Non-pigmented ciliary epithelial cell (primary cell): ENCODE data around the gene FYB1.

Experiments
- DNase-seq: peaks from one replicate; pipeline ENCODE4 v3.0.0-alpha.2; 2010; ENCODE audit warnings: low read depth

Gene FYB1

DNA sequence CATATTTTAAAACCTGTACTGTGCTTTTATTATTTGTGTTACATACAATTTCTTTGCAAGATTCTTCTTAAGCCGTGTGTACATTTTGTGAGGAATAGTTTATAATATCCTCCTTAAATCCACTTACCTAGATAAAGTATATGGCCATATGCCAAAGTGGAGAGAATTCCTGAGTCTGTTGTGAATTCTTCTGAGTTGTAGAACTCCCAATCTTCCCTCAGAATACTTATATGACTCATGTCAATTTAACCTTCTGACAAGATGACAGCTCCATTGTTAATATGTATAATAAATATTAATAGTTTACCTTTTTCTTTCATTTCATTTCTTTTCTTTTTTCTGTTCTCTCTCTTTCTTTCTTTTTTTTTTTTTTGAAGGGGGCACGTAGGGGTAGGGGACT lies 139.2 kb downstream of the FYB1 start:
- DNase-seq: no peak

DNA sequence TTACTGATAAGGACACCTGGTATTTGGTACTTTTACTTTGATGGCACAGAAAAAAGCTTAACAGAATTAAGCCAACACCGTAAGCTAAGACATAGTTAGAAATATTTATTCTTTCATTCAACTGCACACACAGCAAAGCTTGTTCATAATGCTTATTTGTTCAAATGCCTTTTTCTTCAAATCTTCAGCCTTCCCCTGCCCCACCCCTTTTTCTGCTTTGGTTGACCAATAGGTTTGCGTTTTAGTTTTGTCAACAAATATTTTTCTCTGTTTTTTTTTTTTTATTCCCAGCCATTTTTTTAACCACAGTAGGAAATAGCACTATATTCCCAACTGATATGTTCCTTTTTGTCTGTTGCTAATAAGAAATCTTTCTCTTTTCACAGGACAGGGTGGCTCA lies 140.2 kb downstream of the FYB1 start:
- DNase-seq: no peak

DNA sequence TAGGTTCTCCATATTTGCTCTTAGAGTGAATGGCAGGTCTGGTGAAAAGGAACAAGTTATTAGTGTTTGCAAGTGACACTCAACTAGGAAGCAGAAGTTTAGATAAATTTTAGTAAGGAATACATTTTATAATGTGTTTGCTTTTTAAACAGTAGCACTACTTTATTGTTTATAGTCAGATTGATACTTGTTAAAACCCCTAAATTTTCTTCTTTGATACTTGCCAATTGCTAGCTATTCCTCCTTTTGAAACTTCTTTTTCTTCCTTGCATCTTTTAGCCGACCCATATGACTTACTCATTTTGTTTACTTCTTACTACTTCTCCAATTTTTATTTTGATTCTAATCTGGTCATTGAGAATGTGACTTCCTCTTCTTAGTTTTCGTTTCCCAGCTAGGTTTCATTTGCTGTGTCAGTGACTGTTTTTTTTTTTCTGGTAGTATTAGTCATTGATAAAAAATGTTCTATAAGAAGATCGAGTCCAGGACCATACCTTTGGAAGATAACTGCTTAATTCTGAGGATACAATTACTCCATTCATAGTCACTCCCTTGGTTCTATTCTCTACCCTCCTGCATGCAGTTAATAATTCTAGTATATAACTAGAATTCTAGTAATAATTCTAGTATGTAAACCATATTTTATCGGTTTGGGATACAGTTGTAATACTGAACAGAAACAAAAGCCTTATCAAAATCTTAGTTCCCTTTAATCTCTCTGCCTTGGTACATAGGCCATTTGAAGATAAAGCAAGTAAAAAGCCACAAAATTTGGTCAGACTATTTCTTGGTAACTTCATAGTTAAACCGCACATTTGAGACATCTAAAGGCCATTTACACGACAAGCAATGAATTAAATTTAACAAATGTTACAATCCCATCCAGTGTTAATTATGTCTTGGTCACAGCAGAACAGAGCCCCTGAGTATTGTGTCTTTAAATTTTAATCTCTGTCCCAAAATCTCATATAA lies 142.3 kb downstream of the FYB1 start:
- no peak for DNase-seq

DNA sequence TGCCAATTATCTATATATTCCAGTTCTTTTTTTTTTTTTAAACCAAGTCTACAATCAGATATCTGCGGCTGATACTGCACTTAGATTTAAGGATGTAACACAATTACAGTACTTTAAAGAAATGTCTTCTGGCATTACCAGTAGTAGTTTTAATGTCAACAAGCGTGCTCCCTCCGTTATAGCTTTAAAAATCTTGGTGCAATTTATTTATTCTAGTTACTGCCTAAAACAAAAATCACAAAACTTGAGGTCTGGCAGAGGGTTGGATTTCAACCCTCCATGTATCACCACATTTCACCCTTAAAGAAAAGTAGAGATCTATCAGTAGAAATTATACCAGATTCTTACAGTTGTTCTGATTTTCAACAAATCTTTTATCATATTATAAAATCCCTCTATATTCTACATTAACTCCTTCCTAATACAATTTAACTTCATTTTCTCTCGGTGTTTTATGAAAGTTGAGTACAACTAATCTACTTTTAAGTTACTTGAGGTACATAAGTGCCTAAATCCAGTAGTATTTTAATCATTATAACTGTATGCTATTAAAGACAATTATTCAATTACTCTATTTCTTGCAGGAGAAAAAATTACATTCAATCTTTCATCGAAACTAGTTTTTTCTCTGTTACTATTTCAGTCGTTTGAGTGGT lies 143.1 kb downstream of the FYB1 start:
- no peak for DNase-seq

DNA sequence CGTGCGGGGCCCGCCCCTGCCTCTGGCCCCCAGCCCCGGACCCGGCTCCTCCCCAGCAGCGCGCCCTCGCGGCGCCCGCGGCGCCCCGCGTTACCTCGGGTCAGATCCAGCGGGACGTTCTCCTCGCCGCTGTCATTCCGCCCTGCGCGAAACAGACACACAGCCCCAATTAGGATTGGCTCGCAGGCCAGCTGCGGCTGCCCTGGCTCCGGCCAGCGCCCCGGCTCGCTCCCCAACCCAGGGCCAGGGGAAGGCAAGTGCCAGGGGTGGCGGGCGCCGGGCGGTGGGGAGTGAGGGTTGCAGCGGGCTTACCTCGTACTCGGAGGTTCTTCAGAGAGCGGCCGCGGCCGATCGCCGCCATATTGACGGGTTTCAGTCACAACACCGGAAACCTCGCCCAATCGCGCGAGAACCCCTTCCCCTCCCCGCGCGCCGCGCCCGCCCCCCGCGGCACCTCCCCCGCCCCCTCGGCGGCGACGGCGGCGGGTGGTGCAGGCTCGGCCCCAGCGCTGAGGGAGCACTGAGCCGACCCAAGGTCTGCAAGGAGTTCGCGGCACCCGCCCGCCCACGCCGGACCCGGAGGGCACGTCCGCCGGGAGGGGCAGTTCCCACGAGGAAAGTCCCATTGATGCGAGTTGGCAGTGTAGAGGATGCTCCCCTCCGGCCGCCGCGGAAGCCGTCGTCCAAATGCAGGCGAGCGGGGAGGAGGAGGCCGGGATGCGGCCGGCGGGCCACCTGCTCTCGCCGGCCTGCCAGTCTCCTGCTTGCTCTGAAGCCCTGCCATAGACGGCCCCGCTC lies 145.1 kb downstream of the FYB1 start, which contains the start of gene RICTOR:
RICTOR (minus strand) TSS at position 383 of the 798 bp plus-strand sequence; CDS start at position 361, 22 bp downstream.
- DNase-seq: no peak

DNA sequence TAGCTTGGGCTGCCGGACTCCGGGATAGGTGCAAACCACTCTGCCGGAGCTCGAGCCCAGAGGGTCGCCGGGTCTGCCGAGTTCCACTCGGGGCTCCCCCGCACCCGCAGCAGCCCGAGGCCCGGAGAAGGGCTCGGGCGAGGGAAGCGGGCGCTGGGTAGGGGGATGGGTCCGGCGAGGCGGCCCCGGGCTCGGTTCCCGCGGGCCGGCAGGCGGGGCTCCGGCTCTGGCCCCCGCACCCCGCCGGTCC lies 145.7 kb downstream of the FYB1 start:
- DNase-seq: no peak

DNA sequence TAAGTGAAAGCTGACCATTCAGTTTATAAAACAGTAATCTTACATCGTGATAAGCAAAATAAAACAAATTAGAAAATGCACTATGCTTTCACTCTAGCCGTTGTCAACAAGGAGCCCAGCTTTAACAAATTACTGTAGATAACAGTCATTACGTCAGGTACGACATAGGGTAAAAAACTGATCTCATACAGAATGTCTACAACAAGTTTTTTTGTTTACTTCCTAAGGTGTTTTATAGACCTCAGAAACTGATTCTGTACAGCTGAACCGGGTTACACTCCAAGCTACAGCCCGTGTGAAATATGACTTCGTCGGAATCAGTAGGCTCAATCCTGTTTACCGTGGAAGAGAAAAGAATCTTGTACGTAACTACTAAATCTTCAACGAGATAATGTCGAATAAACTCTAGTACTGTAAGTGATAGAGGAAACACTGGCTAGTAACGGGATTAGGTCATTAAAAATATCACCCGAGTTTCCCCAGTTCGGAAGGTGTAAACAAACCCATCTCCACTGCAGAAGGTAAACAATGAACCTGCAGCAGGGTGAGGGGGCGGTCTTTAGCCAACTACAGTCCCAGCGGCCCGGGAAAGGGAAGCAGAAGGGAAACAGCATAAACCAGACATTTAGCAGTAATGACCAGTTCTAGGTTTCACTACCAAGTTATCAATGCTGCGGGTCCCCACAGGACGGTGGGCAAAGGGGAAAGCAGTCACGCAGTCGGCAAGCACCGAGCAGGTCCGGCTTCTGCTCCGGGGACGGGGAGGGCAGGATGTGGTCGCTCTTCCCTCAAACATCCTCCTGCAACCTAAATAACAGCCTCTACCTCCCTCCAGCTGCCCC lies 146.2 kb downstream of the FYB1 start:
- DNase-seq: no peak

DNA sequence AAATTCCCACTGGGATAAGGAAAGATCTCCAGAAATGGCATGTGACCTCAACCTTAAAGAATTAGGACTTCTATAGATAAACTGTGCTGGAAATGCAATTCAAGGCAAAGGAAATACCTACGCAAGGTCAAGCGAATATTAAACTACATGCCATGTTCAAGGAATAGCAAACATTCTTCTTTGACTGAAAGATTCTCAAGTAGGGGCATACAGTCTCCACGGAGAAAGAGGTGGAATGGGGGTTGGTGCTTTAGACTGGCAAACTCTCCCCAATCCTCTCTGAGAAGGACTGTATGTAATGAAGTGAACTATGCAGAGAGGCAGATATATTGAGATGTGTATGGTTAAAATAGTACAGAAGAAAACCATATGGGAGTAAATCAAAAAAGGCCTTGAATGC lies 151.3 kb downstream of the FYB1 start:
- no peak for DNase-seq

DNA sequence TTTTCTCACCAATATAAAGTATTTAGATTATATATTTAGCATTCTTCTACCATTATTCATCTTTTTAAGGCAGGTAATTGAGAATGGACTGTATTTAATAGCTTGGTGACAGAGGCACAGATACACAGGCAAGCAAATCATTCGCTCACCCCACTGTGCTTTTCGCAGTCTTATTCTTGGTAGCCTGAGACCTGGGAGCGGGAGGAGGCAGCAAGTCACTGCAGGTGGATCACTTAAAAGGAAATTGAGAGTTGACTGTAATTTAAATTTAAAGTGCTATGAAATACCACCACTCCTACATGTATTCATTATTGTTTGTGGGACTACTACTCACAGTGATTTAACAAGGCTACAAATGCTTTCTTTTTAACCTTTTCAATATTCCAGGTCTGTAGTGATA lies 154.9 kb downstream of the FYB1 start:
- DNase-seq: no peak

DNA sequence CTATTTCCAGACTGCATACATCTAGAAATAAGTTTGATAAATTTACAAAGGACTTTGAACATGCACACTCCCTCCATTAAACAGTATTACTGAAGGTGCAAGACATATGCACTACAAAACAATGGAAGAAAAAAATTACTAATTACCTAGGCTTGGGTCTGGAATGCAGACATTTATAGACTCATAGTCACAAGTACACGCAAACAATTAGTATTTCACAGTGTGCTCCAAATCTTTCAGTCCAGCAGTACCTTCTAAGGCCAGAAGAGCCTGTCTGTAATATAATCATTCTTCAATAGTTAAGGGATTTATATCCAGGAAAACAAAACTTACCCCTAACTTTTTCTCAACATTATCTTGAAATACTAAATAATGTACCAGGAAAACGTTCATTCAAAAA lies 156.3 kb downstream of the FYB1 start:
- no peak for DNase-seq

DNA sequence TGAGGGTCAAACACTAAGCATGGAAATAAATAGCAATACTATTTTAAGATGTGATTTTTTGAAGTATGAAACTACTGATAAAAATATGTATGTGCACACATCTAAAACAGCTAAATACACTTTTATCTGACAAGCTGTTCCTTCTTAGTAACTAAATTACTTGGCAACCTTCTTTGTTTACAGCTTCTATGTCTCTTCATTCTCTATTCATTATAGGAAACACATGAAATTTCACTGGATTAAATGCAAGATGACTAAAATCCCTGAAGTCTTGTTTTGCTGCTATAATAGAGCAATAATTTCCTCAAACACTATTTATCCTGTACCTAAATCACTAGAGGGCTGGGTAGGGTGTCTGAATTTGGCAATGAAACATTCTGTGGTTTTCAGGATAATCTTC lies 156.8 kb downstream of the FYB1 start:
- no peak for DNase-seq

DNA sequence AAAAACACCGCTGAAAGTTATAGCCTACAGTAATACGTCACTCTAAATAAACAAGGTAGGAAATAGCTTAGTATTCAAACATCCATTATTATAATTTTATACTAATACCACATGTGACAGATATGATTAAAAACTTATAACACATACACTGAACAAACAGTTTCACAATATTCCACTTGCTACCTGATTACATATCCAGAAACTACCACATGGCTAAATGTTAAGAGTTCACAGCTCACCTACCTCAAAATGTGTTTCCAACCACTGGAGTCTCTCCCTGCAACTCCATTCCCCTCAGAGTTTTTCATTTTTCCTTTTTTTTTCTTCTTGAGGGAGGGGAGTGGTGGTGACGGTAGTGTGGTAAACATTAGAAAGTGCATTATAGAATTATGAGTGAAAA lies 157.3 kb downstream of the FYB1 start:
- no peak for DNase-seq

DNA sequence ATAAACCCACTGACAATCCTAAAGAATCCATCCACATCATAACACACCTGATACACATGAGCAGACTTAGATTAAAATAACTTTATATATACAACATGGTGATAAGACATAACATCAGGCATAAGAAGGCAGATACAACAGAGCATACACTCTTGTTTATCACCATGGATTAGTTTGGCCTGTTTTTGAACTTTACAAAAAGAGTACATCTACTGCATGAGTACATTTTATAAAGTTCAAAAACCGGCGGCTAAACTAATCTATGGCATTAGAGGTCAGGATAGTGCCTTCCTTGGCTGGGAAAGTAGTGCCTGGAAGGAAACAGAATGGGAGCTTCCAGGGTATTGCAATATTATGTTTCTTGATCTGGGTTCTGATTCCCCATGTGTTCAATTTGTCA lies 160.3 kb downstream of the FYB1 start:
- DNase-seq: no peak

DNA sequence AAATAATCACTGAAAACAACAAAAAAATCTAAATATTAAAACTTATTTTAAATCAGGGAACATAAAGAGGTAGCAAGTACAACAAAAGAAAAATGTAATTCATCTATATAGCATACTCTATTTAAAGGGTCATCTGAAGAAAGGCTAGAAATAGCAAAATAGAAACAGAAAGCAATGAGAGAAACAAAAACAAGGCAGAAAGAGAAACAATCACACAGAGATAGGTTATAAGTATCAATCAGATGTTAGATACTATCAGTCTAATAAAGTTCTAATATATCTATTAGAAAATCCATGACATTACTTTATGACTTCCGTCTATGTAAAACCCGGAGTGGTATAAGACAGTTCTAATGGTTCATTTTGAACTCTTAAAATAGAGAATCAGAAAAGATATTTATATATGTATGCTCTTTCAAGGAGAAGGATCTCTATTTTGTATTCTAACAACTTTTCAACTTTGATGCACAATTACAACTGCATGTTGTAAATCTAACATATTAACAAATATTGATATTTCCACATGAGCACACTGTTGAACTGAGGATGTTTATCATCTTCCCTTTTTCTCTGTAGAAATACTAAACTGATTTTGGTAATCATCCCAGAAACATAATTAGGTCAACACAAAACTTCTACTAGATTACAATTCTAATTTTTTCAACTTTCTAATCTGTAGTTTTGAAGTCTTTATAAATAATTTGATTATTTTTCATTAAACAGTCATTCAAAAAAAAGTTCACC lies 161.0 kb downstream of the FYB1 start:
- no peak for DNase-seq

DNA sequence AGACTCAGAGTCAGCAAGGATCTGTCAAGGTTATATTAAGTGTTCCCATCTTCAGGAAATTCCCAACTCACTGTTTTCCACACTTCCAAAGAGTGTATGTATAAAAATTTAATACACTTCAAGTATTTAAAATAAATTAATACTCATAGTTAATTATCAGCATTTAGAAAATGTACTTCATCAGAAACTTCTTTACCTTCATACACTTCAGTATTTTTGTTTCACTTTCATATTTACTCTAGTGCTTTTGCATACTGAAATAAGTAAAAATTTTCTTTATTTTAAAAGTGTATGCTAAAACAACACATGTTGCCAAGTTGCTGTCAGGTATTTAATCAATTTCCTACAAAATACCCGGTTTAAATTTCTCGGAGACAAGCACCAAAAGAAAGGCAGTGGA lies 161.6 kb downstream of the FYB1 start:
- DNase-seq: no peak

DNA sequence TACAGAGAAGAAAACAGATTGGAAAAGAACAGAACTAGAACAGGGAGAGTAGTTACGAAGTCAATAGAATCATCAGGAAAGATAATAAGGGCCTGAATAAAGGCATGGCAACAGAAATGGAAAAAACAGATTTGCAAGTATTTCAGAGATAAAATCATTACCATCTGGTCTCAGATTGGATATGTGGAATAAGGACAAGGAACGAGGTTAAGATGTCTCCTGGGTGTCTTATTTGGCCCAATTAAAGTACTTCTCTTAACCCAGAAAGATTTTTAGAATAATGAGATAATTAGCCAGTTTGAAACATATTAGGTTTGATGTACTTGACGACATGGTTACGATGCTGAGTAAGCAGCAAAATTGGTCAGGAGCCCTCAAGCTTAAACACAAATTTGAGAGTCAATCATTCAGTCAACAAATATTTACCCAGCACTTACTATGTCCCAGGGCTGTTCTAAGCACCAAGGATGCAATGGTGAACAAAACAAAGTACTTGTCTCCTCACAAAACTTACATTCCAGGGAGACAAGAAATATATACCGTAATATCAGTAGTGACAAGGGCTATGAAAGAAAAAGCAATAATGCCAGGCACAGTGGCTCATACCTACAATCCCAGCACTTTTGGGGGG lies 163.5 kb downstream of the FYB1 start:
- no peak for DNase-seq
